ENCODE measurements around the gene ABCB4.

ABCB4 gene

DNA sequence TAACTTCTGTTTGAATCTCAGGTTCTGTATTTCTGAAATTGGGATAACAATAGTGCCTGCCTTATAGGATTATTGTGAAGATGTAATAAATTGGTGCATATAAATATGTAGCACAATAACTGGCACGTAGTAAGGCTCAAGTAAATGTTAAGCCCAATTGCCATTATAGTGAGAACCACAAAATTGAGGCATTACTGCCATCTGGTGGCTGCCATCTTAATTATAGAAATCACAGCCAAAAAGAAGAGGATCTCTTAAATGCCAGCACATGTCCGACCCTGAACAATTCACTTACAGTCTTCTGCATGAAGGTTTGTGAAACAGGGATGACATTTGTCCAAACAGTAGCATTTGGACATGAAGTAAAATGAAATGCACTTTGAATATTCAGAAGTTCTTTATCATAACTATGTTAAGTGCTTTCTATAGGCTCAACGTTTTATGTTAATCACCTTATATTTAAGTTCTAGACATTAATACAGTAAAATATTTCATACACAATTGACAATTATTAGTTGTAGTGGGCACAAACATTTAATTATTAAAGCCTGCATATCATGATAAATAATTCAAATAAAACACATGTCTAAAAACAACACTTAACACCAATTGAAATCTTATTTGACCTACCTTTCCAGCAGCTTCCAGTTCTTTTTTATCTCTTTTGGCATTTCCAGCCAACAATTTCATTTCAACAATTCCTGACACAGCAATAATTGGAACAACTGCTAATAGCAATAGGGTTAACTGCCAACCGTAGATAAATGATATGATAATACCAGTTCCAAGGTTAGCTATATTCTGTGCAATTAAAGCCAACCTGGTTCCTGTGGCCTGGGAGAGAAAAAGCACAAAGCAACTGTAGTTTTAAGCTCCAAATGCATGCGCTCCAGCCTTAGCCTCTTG is 58.5 kb downstream of the ABCB4 start:
- DNase-seq (ENCODE audit: low read depth): peak; percentile 52

- no peak for DNase-seq (ENCODE audit: low read depth)
Observed at GRCh38 chr7:87414794-87415188, 60.7 kb downstream of the ABCB4 start.

DNA sequence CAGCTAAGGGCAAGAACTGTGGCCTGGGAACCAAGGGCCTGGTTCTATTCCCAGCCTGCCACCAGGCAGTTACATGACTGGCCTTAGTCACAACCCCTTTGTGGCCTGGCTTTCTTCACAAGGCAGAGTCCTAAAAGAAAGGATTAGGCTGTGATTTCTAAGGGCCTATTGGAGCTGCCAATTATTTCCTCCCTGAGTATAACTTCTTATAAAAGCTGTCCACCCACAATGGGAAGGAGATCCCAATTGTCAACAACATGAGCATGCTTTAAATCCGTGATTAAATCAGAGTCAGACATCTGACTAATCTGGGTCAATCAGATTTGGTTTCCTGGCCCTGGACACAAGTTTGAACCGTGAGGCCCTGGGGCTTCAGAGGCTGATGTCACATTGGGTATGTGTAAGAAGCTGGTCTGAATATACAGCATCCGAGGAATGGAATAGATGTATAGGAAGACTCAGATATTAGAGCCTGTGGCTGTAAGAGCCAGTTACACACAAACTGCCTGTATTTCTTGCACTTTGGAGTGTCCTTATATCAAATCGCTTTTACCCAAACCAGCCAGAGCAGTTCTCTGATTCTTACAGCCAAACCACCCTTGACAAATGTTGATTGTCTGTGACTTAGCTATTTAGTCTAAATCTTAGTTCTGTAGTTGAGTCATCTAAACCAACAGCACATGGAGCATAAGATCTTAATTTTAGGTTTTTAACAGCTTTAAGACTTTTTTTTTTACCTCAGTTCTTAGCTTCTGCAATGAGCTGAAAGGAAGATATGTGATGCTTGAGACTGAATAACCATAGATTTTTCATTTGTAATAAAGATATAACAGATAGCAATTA is 61.3 kb downstream of the ABCB4 start:
- no peak for DNase-seq (ENCODE audit: low read depth)

DNA sequence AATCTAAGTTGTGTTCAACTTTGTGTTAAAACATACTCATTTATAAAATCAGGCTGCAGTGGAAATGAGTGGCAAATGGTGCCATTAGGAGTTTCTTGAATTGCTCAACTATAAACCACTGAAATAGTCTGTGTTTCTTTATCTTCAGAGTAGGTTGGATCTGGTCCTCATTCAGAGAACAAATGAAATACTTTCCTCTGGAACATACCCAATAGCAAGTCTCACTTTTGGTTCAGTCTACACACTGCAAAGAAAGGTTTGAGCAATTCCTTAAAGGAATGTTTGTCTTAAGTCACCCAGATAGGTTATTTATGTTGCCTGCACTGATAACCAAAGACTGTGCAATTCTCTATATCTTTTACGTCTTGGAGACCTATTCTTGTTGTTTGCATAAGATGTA is 62.5 kb downstream of the ABCB4 start:
- DNase-seq (ENCODE audit: low read depth): no peak

DNA sequence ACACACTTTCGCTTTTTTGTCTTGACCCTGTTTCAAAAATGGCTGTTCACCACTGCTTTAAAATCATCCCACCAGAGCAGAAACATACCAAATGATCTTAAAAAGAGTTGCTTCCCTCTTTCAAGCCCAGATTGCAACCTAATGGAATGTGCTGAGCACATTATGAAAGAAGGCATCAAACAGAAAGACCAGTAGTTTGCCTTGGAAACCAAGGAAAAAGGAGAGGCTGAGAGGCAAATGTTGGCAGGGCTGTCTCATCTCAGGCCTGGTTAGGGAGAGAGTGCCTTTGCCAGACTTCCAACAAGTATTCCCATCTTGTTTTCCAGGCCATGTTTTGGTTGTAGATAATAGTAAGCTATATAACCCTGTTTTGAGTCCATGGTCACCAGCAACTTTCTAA is 64.3 kb downstream of the ABCB4 start:
- DNase-seq (ENCODE audit: low read depth): no peak

DNA sequence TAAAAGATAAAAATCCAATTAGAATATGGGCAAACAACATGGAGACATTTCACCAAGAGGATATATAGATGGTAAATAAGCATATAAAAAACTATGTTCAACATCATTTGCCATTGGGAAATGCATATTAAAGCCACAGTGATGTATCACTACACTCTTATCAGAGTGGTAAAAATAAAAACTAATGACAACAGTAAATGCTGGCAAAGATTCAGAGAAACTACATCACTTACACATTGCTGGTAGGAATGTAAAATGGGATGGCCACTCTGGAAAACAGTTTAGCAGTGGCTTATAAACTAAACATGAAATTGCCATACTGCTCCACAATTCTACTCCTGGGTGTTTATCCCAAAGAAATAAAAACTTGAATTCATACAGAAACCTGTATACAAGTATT is 70.8 kb downstream of the ABCB4 start:
- no peak for DNase-seq (ENCODE audit: low read depth)

GRCh38 chr7:87398446-87398845 is 77.0 kb downstream of the ABCB4 start:
- DNase-seq (ENCODE audit: low read depth): no peak

- DNase-seq (ENCODE audit: low read depth): no peak
Observed at GRCh38 chr7:87395442-87396020, 79.9 kb downstream of the ABCB4 start.

DNA sequence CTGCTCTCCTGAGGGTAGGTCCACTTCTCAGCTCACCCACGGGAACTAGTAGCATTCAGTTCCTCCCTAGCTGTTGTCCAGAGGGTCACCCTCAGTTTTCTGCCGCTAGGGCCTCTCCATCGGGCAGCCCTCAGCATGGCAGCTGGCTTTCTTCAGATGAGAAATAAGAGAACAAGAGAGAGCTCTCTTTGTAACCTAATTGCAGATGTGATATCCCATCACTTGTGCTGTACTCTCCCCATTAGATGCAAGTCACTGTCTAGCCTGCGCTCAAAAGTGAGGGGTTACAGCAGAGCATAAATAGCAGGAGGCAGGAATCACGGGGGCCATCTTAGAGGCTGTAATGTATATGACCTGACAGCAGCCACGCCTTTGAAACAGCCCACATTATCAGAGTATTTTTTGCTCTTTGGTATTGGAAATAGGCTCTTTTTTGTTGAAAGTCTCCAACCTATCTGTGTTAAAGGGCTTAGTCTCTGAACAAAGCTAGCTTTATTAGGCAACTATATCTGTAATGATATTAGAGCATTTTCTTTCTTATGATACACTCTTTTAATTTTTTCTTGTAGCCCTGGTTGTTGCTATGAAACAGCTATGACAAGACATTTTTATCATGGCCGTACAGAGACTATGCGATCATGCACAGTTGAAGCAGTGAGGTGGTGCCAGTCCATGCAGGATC is 84.3 kb downstream of the ABCB4 start:
- no peak for DNase-seq (ENCODE audit: low read depth)

DNA sequence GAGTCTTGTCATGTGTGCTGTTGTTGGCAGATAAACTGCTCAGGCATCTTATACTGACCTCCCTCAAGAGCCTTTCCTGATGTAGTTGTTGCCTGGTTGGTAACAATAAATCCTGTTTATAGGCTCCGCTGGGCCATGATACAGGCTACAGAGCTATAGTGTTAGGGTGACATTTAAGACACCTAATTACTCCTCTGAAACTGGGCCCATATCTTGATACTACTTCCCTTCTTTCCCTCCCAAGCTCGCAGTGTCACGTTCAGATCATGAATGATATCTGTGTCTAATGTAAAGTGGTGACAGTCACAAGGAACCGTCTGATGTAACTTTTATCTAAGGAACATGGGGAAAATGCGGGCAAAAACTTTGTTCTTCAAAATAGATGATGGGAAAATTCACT is 94.6 kb downstream of the ABCB4 start:
- no peak for DNase-seq (ENCODE audit: low read depth)

GRCh38 chr7:87375662-87376435 is 99.6 kb downstream of the ABCB4 start:
- DNase-seq (ENCODE audit: low read depth): no peak

- DNase-seq (ENCODE audit: low read depth): no peak
Observed at GRCh38 chr7:87370660-87371180, 104.8 kb downstream of the ABCB4 start.

GRCh38 chr7:87369216-87369615 is 106.3 kb downstream of the ABCB4 start:
- DNase-seq (ENCODE audit: low read depth): no peak

- no peak for DNase-seq (ENCODE audit: low read depth)
Observed at GRCh38 chr7:87364246-87364645, 111.2 kb downstream of the ABCB4 start.

- DNase-seq (ENCODE audit: low read depth): no peak
Observed at GRCh38 chr7:87363342-87363741, 112.1 kb downstream of the ABCB4 start.

GRCh38 chr7:87361320-87361719 is 114.2 kb downstream of the ABCB4 start:
- DNase-seq (ENCODE audit: low read depth): no peak

- no peak for DNase-seq (ENCODE audit: low read depth)
Observed at GRCh38 chr7:87359366-87359765, 116.1 kb downstream of the ABCB4 start.

DNA sequence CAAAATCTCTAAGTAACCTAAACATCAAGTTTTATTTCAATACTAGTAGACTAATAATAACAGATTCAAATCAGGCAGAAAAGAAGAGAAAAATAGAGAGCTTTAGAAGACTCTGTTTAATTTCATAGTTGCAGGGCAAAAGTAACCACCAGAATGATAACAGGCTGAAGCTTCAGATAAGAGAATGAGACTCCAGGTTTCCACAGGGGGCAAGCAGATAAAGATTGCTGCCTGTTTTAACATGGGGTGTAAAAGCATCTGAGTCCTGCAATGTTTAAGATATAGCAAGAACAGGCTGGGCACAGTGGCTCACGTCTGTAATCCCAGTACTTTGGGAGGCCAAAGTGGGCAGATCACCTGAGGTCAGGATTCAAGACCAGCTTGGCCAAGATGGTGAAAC is 119.0 kb downstream of the ABCB4 start:
- DNase-seq (ENCODE audit: low read depth): no peak

DNA sequence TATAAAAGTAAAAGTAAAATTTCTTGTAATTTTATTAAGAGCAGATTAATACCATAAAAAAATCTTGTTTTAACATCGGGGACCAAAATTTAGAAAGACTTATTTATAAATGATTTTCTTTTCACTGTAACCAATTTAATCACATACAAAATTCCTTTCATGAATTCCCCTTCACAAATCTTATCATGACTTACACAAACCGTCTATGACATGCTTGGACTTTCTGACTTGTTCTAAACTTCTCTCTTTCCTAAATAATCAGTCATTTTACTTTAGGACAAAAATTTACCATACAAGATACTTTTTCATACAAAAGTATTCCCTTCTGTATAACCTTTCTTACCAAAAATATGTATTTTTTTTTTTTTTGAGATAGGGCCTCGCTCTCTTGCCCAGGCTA is 120.7 kb downstream of the ABCB4 start:
- DNase-seq (ENCODE audit: low read depth): no peak
